NT2/D1 (cell line): ENCODE data around the gene CYSRT1.

Source experiments
- SUZ12 ChIP-seq: IDR thresholded peaks from 2 replicates; pipeline ENCODE4 v1.6.1; 2011; ENCODE audit not compliant: insufficient read length, insufficient read depth; ENCODE audit errors: extremely low read depth
- YY1 ChIP-seq: IDR thresholded peaks from 2 replicates; pipeline ENCODE4 v1.6.1; 2011; ENCODE audit not compliant: insufficient read length, insufficient read depth
- ZNF274 ChIP-seq: IDR thresholded peaks from 2 replicates; pipeline ENCODE4 v1.6.1; 2011; ENCODE audit warnings: mild to moderate bottlenecking, low read depth, low read length

DNA sequence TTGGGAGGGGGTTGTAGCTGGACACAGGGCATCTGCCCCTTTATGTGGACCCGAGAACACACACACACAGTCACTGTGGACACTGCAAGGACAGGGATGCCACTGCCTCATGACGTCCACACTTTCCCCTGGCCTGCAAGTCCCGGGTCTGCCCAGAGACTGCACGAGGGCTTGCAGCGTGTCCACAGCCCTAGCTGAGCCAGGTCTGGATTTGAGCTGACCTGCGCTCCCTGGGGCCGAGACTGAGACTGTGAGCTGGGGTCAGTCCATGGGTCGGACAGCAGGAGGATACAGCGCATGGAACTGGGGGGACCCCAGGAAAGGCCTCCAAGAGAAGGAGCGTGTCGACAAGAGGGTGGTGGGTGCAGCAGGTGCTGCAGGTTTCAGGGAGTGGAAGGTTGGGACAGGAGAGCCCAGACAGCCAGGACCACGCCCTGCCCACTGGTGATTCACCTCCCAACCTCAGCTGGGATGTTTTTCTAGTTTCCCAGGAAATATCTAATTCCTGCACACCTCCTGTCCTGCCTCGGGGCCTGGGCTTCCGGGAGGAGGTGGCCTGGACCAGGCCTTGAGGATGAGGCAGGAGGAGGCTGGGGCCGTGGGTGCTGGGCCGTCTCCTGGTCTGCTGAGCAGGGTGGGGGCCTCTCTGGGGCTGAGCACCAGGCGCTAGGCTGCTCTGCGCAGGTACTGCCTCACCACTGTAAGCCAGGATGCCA is 1.5 kb downstream of the CYSRT1 start:
- TF ChIP-seq SUZ12 (no peak), ZNF274 (no peak), YY1 (no peak)
